SK-N-SH (cell line): ENCODE measurements around the gene PIAS1. TPM values are rescaled to one million over a fixed set of nuclear protein-coding genes. Genes with fewer than 3 reads are reported as not detected.

Experiments used
- CTCF ChIA-PET: fragments of 300-600, 350-600 bp; formaldehyde crosslinking; extraction: SDS; loops from one replicate; lab custom pipeline; 2021; lab: Yijun Ruan, JAX
- POLR2A ChIA-PET: fragments of 350-600 bp; sonication (Branson Sonifier 250); formaldehyde crosslinking; extraction: SDS; loops from one replicate; lab custom pipeline; 2020; ENCODE audit warnings: antibody characterized with exemption, inconsistent platforms; lab: Yijun Ruan, JAX
- DNase-seq: peaks from one replicate; pipeline ENCODE4 v3.0.0; 2012
- H2AFZ ChIP-seq: fragments of 200-600 bp; sonication (generic); 2 replicates; pipeline ENCODE4 v1.8.1; 2016; ENCODE audit warnings: antibody characterized with exemption, mild to moderate bottlenecking, low read depth
- H3F3A ChIP-seq: fragments of 200-600 bp; sonication (generic); replicated peaks from 2 replicates; pipeline ENCODE3; 2016; ENCODE audit warnings: antibody characterized with exemption, mild to moderate bottlenecking; ENCODE audit not compliant: insufficient read depth
- H3K27ac ChIP-seq, 2 experiments: fragments of 200-500 bp in 1 of 2; fragments of 200-600 bp in 1 of 2; sonication (Bioruptor generic) in 1 of 2; sonication (generic), shearing (Covaris generic) in 1 of 2; 2 replicates each; pipeline versions ENCODE4 v1.5.1 to v1.6.1; 2014 to 2016; ENCODE audit warnings: low read depth in 2 of 2, inconsistent platforms in 1 of 2, low read length in 1 of 2, mild to moderate bottlenecking in 1 of 2, mixed read lengths in 1 of 2
- H3K27me3 ChIP-seq: fragments of 200-600 bp; sonication (generic), shearing (Covaris generic); 2 replicates; pipeline ENCODE4 v1.6.1; 2016; ENCODE audit warnings: mixed run types; ENCODE audit not compliant: insufficient read depth
- H3K36me3 ChIP-seq, 2 experiments: fragments of 200-500 bp in 1 of 2; fragments of 200-600 bp in 1 of 2; sonication (Bioruptor generic) in 1 of 2; sonication (generic) in 1 of 2; replicated peaks in 1 of 2; 2 replicates each; pipeline versions ENCODE3 to v1.5.1; 2014 to 2016; ENCODE audit warnings: low read length in 1 of 2, mild to moderate bottlenecking in 1 of 2; ENCODE audit not compliant: insufficient read depth in 2 of 2, control insufficient read depth in 1 of 2
- H3K4me1 ChIP-seq, 2 experiments: fragments of 200-500 bp in 1 of 2; fragments of 200-600 bp in 1 of 2; sonication (Bioruptor generic) in 1 of 2; sonication (generic), shearing (Covaris generic) in 1 of 2; 2 replicates each; pipeline versions ENCODE4 v1.5.1 to v1.6.1; 2014 to 2016; ENCODE audit warnings: low read depth in 1 of 2, low read length in 1 of 2, mixed run types in 1 of 2; ENCODE audit not compliant: insufficient read depth in 2 of 2, control insufficient read depth in 1 of 2
- H3K4me2 ChIP-seq: fragments of 200-600 bp; sonication (generic), shearing (Covaris generic); 2 replicates; pipeline ENCODE4 v1.6.1; 2017; ENCODE audit warnings: mixed run types
- H3K4me3 ChIP-seq, 2 experiments: fragments of 200-500 bp in 1 of 2; fragments of 200-600 bp in 1 of 2; sonication (Bioruptor generic) in 1 of 2; sonication (generic), shearing (Covaris generic) in 1 of 2; 2 replicates each; pipeline versions ENCODE4 v1.5.1 to v1.8.1; 2014 to 2016; ENCODE audit warnings: low read depth in 2 of 2, inconsistent platforms in 1 of 2, low read length in 1 of 2, mild to moderate bottlenecking in 1 of 2, mixed read lengths in 1 of 2, moderate library complexity in 1 of 2
- H3K79me2 ChIP-seq: fragments of 200-600 bp; sonication (generic); 2 replicates; pipeline ENCODE4 v1.8.1; 2017; ENCODE audit warnings: mild to moderate bottlenecking; ENCODE audit not compliant: insufficient read depth
- H3K9ac ChIP-seq: fragments of 200-600 bp; sonication (generic); 2 replicates; pipeline ENCODE4 v1.6.1; 2017; ENCODE audit warnings: mixed run types
- H3K9me2 ChIP-seq: fragments of 200-600 bp; sonication (generic); 2 replicates; pipeline ENCODE4 v1.6.1; 2017; ENCODE audit warnings: mixed run types
- H3K9me3 ChIP-seq: fragments of 200-600 bp; sonication (generic); 2 replicates; pipeline ENCODE4 v1.6.1; 2017; ENCODE audit warnings: mixed run types, mild to moderate bottlenecking, moderate library complexity
- H4K20me1 ChIP-seq: fragments of 200-600 bp; sonication (generic); 2 replicates; pipeline ENCODE4 v1.6.1; 2017; ENCODE audit warnings: mild to moderate bottlenecking, mixed run types; ENCODE audit not compliant: insufficient read depth
- CHD2 ChIP-seq: fragments of 150-350 bp; IDR thresholded peaks from 2 replicates; pipeline ENCODE4 v1.6.1; 2018; ENCODE audit warnings: low read length; ENCODE audit not compliant: partially characterized antibody
- ELF1 ChIP-seq: IDR thresholded peaks from 2 replicates; pipeline ENCODE4 v1.4.0; 2012
- FOXJ3 ChIP-seq: sonication (generic); formaldehyde crosslinking; IDR thresholded peaks from 2 replicates; pipeline ENCODE4 v1.5.1; 2020; ENCODE audit warnings: mild to moderate bottlenecking, missing genetic modification reagents
- FOXM1 ChIP-seq: IDR thresholded peaks from 2 replicates; pipeline ENCODE4 v1.4.0; 2012; ENCODE audit warnings: low read depth, mild to moderate bottlenecking
- GABPA ChIP-seq: IDR thresholded peaks from 2 replicates; pipeline ENCODE4 v1.4.0; 2012; ENCODE audit warnings: low read depth, mild to moderate bottlenecking
- NFIC ChIP-seq: IDR thresholded peaks from 2 replicates; pipeline ENCODE4 v1.4.0; 2012; ENCODE audit warnings: borderline replicate concordance
- NRF1 ChIP-seq: IDR thresholded peaks from 2 replicates; pipeline ENCODE4 v1.6.1; 2012; ENCODE audit warnings: low read depth, mild to moderate bottlenecking, low read length
- POLR2AphosphoS5 ChIP-seq: IDR thresholded peaks from 2 replicates; pipeline ENCODE4 v1.6.1; 2012; ENCODE audit warnings: low read depth, low read length
- RAD21 ChIP-seq: IDR thresholded peaks from 2 replicates; pipeline ENCODE4 v1.6.1; 2012; ENCODE audit warnings: mild to moderate bottlenecking, low read length
- RXRA ChIP-seq: IDR thresholded peaks from 2 replicates; pipeline ENCODE4 v1.4.0; 2012; ENCODE audit warnings: low read depth, mild to moderate bottlenecking, borderline replicate concordance
- TAF1 ChIP-seq: IDR thresholded peaks from 2 replicates; pipeline ENCODE4 v1.6.1; 2012; ENCODE audit warnings: low read depth, mild to moderate bottlenecking, low read length, moderate library complexity, borderline replicate concordance
- TCF12 ChIP-seq: IDR thresholded peaks from 2 replicates; pipeline ENCODE4 v1.4.0; 2012
- TEAD4 ChIP-seq: IDR thresholded peaks from 2 replicates; pipeline ENCODE4 v1.4.0; 2012; ENCODE audit warnings: mild to moderate bottlenecking, borderline replicate concordance; ENCODE audit not compliant: insufficient read depth
- YY1 ChIP-seq: IDR thresholded peaks from 2 replicates; pipeline ENCODE4 v1.4.0; 2012; ENCODE audit warnings: low read depth, mild to moderate bottlenecking
- WGBS: methylation state at CpG from one replicate; pipeline ENCODE4 v1.1.6; 2017; ENCODE audit warnings: low lambda C conversion rate; 5-methylcytosine and 5-hydroxymethylcytosine counted together
- polyA plus RNA-seq, 3 experiments: library from polyadenylated mRNA; depleted of rRNA; stranded (reverse); fragments of >200 nt; gene quantifications; 2 replicates each; pipeline ENCODE4 v1.2.3, GENCODE V29; 2012
- TF ChIP-seq, protein P1 (sequence below): fragments of 150-350 bp; IDR thresholded peaks from 2 replicates; pipeline ENCODE4 v1.6.1; 2016; ENCODE audit warnings: mild to moderate bottlenecking, low read depth, low read length
- TF ChIP-seq, protein P2 (sequence below): IDR thresholded peaks from 2 replicates; pipeline ENCODE4 v1.4.0; 2012; ENCODE audit warnings: low read depth, borderline replicate concordance
- TF ChIP-seq, protein P3 (sequence below): IDR thresholded peaks from 2 replicates; pipeline ENCODE4 v1.4.0; 2012; ENCODE audit warnings: low read depth
- TF ChIP-seq, protein P4 (sequence below): IDR thresholded peaks from 2 replicates; pipeline ENCODE4 v1.4.0; 2012; ENCODE audit warnings: low read depth, borderline replicate concordance
- TF ChIP-seq, protein P5 (sequence below): IDR thresholded peaks from 2 replicates; pipeline ENCODE4; 2012
- TF ChIP-seq, protein P6 (sequence below): fragments of 150-350 bp; IDR thresholded peaks from 2 replicates; pipeline ENCODE4 v1.6.1; 2017; ENCODE audit warnings: antibody characterized with exemption, low read length, low read depth, borderline replicate concordance

PIAS1 gene
- polyA plus RNA-seq, 1 of the 3 experiments (the other 2 are of a cell fraction): 9.0 TPM

DNA sequence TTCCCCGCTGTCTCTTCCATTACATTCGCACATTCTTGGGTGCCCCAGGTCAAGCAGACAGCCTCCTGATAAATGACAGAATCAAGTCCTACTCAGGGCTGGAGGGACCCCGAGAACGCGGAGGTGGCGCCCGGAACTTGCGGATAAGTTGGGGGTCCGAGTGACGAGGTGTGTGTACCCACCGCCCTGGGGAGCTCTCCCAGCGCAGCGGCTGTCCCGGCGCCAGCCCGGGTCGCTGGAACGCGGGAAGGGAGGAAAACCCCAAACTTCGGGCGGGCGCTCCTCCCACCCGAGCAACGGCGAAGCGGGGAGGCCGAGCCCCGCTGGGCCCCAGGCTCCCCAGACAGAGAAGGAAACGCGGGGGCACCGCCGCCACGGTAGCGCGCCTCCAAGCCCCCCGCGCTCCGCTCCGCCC, 174.9 kb downstream of the PIAS1 start:
- Histone ChIP-seq H3K36me3 (no peaks in the 10 kb centered on the region), H3F3A (peaks cover 4% of the 10 kb centered on the region), H3K9ac (peak overlapping the region; percentile 91), H2AFZ (peak overlapping the region; percentile 83; the same call in 1 of the 2 replicates), H3K4me1 (peaks cover 10 to 37% of the 10 kb centered on the region in 2 experiments; a peak in 2 of 4 replicates), H3K4me3 (peak overlapping the region; percentile 74 to 96), H3K27me3 (no peaks in the 10 kb centered on the region), H4K20me1 (peaks cover 12% of the 10 kb centered on the region; the same call in 1 of the 2 replicates), H3K9me3 (no peaks in the 10 kb centered on the region), H3K4me2 (peak overlapping the region; percentile 89), H3K79me2 (peaks cover 52% of the 10 kb centered on the region), H3K9me2 (no peaks in the 10 kb centered on the region)
- CTCF ChIA-PET: interaction anchor here (0.6 to 4.0 kb wide), 5 partner anchors 18 to 365 kb away, joined by 3 to 21 read pairs (median 6); no protein-coding TSS in a partner anchor
- POLR2A ChIA-PET: interaction anchor here (0.6 to 1.7 kb wide), 4 partner anchors 24 to 388 kb away, joined by 3 read pairs; partner anchors contain the start of gene FEM1B
- WGBS: 0% methylated on average over 10 of the region's 39 CpGs
- DNase-seq: no peak
- no peak for TF ChIP-seq GABPA
- TF ChIP-seq, protein P1, sequence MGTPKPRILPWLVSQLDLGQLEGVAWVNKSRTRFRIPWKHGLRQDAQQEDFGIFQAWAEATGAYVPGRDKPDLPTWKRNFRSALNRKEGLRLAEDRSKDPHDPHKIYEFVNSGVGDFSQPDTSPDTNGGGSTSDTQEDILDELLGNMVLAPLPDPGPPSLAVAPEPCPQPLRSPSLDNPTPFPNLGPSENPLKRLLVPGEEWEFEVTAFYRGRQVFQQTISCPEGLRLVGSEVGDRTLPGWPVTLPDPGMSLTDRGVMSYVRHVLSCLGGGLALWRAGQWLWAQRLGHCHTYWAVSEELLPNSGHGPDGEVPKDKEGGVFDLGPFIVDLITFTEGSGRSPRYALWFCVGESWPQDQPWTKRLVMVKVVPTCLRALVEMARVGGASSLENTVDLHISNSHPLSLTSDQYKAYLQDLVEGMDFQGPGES: no peak
- TF ChIP-seq TCF12: no peak
- TF ChIP-seq FOXM1: no peak
- TF ChIP-seq, protein P2, sequence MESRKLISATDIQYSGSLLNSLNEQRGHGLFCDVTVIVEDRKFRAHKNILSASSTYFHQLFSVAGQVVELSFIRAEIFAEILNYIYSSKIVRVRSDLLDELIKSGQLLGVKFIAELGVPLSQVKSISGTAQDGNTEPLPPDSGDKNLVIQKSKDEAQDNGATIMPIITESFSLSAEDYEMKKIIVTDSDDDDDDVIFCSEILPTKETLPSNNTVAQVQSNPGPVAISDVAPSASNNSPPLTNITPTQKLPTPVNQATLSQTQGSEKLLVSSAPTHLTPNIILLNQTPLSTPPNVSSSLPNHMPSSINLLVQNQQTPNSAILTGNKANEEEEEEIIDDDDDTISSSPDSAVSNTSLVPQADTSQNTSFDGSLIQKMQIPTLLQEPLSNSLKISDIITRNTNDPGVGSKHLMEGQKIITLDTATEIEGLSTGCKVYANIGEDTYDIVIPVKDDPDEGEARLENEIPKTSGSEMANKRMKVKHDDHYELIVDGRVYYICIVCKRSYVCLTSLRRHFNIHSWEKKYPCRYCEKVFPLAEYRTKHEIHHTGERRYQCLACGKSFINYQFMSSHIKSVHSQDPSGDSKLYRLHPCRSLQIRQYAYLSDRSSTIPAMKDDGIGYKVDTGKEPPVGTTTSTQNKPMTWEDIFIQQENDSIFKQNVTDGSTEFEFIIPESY: no peak
- no peak for TF ChIP-seq YY1
- TF ChIP-seq, protein P3, sequence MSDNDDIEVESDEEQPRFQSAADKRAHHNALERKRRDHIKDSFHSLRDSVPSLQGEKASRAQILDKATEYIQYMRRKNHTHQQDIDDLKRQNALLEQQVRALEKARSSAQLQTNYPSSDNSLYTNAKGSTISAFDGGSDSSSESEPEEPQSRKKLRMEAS: no peak
- TF ChIP-seq FOXJ3 (CRISPR knock-in tag): no peak
- no peak for TF ChIP-seq RAD21
- no peak for TF ChIP-seq CHD2
- TF ChIP-seq NFIC: no peak
- TF ChIP-seq, protein P4, sequence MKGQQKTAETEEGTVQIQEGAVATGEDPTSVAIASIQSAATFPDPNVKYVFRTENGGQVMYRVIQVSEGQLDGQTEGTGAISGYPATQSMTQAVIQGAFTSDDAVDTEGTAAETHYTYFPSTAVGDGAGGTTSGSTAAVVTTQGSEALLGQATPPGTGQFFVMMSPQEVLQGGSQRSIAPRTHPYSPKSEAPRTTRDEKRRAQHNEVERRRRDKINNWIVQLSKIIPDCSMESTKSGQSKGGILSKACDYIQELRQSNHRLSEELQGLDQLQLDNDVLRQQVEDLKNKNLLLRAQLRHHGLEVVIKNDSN: no peak
- no peak for TF ChIP-seq ELF1
- no peak for TF ChIP-seq TAF1
- no peak for TF ChIP-seq TEAD4
- TF ChIP-seq, protein P5, sequence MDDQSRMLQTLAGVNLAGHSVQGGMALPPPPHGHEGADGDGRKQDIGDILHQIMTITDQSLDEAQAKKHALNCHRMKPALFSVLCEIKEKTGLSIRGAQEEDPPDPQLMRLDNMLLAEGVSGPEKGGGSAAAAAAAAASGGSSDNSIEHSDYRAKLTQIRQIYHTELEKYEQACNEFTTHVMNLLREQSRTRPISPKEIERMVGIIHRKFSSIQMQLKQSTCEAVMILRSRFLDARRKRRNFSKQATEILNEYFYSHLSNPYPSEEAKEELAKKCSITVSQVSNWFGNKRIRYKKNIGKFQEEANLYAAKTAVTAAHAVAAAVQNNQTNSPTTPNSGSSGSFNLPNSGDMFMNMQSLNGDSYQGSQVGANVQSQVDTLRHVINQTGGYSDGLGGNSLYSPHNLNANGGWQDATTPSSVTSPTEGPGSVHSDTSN: no peak
- TF ChIP-seq POLR2AphosphoS5: no peak
- TF ChIP-seq, protein P6, sequence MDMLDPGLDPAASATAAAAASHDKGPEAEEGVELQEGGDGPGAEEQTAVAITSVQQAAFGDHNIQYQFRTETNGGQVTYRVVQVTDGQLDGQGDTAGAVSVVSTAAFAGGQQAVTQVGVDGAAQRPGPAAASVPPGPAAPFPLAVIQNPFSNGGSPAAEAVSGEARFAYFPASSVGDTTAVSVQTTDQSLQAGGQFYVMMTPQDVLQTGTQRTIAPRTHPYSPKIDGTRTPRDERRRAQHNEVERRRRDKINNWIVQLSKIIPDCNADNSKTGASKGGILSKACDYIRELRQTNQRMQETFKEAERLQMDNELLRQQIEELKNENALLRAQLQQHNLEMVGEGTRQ: no peak
- no peak for TF ChIP-seq NRF1
- no peak for TF ChIP-seq RXRA
- TF ChIP-seq, all 33 proteins: peak for 0
- H3K27ac ChIP-seq: peak overlapping the region; percentile 52 to 85
